Iris pigment epithelial cell (primary cell): ENCODE measurements around the gene TRIM33.

Experiments
- DNase-seq: peaks from one replicate; pipeline ENCODE4 v3.0.0-alpha.2; 2011; ENCODE audit warnings: low read depth

The TRIM33 gene

GRCh38 chr1:114511032-114511785, at the start of gene TRIM33:
Gene TRIM33 (minus strand): TSS chr1:114511203. CDS start chr1:114511076, 127 bp downstream.
- peak; percentile 95 for DNase-seq

GRCh38 chr1:114559356-114559755, 48.4 kb upstream of the TRIM33 start:
- no peak for DNase-seq

GRCh38 chr1:114558544-114558943, 47.5 kb upstream of the TRIM33 start:
- DNase-seq: peak; percentile 3

GRCh38 chr1:114554577-114554976, 43.6 kb upstream of the TRIM33 start:
- DNase-seq: no peak

- DNase-seq: no peak
Observed at GRCh38 chr1:114552106-114552639, 41.2 kb upstream of the TRIM33 start.

GRCh38 chr1:114551400-114551799, 40.4 kb upstream of the TRIM33 start:
- DNase-seq: no peak

GRCh38 chr1:114550336-114550735, 39.3 kb upstream of the TRIM33 start:
- DNase-seq: no peak

GRCh38 chr1:114549137-114549536, 38.1 kb upstream of the TRIM33 start:
- peak; percentile 8 for DNase-seq

GRCh38 chr1:114547076-114547475, 36.1 kb upstream of the TRIM33 start:
- no peak for DNase-seq

GRCh38 chr1:114545796-114546195, 34.8 kb upstream of the TRIM33 start:
- DNase-seq: no peak

- DNase-seq: no peak
Observed at GRCh38 chr1:114545315-114545714, 34.3 kb upstream of the TRIM33 start.

- DNase-seq: no peak
Observed at GRCh38 chr1:114540821-114541220, 29.8 kb upstream of the TRIM33 start.

GRCh38 chr1:114540272-114540671, 29.3 kb upstream of the TRIM33 start:
- DNase-seq: no peak

- DNase-seq: no peak
Observed at GRCh38 chr1:114536043-114536442, 25.0 kb upstream of the TRIM33 start.

GRCh38 chr1:114535401-114535800, 24.4 kb upstream of the TRIM33 start:
- DNase-seq: no peak

- DNase-seq: no peak
Observed at GRCh38 chr1:114531094-114531493, 20.1 kb upstream of the TRIM33 start.

GRCh38 chr1:114530224-114530623, 19.2 kb upstream of the TRIM33 start:
- no peak for DNase-seq

GRCh38 chr1:114524944-114525343, 13.9 kb upstream of the TRIM33 start:
- no peak for DNase-seq

GRCh38 chr1:114522264-114522575, 11.2 kb upstream of the TRIM33 start:
- DNase-seq: no peak

- DNase-seq: no peak
Observed at GRCh38 chr1:114521396-114522263, 10.6 kb upstream of the TRIM33 start.

- DNase-seq: peak; percentile 7
Observed at GRCh38 chr1:114517348-114517747, 6.3 kb upstream of the TRIM33 start.

- no peak for DNase-seq
Observed at GRCh38 chr1:114512595-114513280, 1.7 kb upstream of the TRIM33 start.
